Posterior cingulate gyrus (tissue), 11 donors: Measurements from ENCODE around the gene POLN.
"Not testable (repeated sequence)": the region's sequence is repeated elsewhere in the genome, so short reads cannot be mapped to it uniquely, and the experiment has no call there.

Experiments
- DNase-seq, 10 donors: peaks; one replicate each; pipeline versions ENCODE4 v3.0.0 to v3.0.0-alpha.2; 2020 to 2021; ENCODE audit warnings: mixed read lengths in 3 of 10
- intact Hi-C: fragments of 100-400 bp; cut with DNase I; formaldehyde crosslinking; loops from one replicate; pipeline ENCODE4 v1.15.1; 2023

POLN gene

DNA sequence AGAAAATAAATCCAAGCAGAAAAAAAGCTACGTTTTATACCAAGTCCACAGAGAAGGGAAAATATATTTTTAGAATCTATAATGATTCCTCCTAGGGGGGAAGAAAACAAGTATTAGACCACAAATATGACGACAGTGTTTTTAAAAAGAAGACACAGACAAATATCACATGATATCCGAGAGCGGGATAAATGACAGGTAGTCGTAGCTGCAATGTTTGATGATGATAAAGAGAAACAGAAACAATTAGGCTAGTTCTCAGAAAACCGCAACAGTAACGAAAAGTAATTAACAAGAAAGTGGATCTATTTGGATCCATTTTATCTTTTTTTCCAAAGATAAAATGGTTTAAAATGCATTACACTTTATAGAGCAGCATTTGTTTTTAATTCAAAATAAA lies 918 bp downstream of the POLN start:
- intact Hi-C loops: loop anchor here (5.0 kb wide), 2 partner anchors 176 to 226 kb away; partner anchors contain the start of genes CFAP99, RNF4 and ZFYVE28

DNA sequence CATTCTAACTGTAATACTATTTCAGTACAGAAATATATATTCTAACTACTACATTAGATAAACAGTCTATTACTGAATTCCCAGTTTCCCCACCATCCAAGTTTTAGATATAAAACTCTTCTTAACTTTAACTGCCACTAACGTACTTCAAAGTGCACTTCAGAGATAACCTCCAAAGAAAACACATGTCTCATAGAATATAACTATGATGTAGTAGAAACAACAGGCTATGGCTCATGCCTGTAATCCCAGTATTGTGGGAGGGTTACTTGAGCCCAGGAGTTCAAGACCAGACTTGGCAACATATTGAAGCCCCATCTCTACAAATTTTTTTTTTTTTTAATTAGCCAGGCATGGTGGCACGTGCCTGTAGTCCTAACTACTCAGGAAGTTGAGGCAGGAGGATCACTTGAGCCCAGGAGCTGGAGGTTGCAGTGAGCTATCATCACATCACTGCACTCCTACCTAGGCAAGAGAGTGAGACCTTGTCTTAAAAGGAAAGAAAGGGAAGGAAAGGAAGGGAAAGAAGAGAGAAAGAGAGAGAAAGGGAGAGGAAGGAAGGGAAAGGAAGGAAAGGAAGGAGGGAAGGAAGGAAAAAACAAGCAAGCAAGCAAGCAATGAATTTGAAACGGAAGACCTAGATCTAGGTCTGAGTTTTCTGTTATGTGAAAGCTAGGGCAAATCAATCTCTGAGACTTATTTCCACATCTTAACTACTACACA lies 4.8 kb downstream of the POLN start:
- no peak for DNase-seq
- intact Hi-C loops: no loop called here

More for the DNA sequence above, 918 bp downstream of the POLN start:
- DNase-seq: no peak

DNA sequence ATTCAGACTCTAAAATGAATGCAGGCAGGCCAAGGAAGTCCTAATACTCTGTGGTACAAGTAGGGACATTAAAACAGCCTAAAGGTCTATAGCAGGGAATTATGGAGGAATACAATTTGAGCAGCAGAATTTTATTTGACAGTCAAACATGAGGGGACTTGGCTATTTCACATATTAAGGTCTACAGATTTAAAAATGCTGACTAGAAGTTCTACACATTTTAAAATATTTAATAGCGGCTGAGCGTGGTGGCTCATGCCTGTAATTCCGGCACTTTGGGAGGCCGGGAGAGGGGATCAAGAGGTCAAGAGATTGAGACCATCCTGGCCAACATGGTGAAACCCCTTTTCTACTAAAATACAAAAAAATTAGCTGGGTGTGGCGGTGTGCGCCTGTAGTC lies 10.8 kb downstream of the POLN start:
- DNase-seq: no peak

DNA sequence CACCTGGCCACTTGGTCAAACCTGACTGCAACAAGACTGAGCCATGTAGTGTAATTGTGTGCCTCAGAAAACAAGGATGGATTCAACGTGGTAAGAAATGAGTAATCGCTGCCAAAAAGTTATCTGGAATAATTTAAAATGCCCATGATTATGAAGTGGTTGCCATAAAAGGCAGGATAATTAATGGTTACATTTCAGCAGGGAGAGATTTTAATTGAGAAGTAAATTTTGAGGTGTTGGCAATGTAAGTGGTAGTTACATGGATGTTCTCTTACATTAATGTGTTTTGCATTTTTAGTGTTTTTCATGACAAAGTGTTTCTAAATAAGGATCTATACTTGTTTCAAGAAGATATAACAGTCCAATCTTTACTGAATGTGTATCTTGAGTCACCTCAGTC lies 15.7 kb downstream of the POLN start:
- intact Hi-C loops: no loop called here
- no peak for DNase-seq

More for the DNA sequence above, 10.8 kb downstream of the POLN start:
- intact Hi-C loops: no loop called here

- intact Hi-C loops: no loop called here
- DNase-seq: no peak
Measured at GRCh38 chr4:2222838-2223237, 19.1 kb downstream of the POLN start.

DNA sequence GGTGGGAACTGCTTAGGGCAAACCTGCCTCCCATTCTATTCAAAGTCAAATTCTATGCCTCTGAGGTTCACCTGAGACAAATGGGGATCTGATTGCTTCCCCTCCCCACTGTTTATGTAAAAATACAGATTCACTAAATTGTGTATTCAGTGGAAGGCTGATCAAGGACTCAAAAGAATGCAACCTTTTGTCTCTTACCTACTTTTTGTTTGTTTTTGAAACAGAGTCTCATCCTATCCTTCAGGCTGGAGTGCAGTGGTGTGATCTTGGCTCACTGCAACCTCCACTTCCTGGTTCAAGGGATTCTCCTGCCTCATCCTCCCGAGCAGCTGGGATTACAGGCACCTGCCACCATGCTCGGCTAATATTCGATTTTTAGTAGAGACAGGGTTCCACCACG lies 20.5 kb downstream of the POLN start:
- intact Hi-C loops: loop anchor here (2.0 kb wide), 1 partner anchor 241 kb away; no protein-coding TSS in a partner anchor

GRCh38 chr4:2220016-2220630 lies 21.8 kb downstream of the POLN start:
- DNase-seq: peak; percentile 44 to 95 (median 72)
- intact Hi-C loops: loop anchor here (2.0 kb wide), 1 partner anchor 243 kb away; no protein-coding TSS in a partner anchor

More for the DNA sequence above, 20.5 kb downstream of the POLN start:
- DNase-seq: not testable (repeated sequence)

DNA sequence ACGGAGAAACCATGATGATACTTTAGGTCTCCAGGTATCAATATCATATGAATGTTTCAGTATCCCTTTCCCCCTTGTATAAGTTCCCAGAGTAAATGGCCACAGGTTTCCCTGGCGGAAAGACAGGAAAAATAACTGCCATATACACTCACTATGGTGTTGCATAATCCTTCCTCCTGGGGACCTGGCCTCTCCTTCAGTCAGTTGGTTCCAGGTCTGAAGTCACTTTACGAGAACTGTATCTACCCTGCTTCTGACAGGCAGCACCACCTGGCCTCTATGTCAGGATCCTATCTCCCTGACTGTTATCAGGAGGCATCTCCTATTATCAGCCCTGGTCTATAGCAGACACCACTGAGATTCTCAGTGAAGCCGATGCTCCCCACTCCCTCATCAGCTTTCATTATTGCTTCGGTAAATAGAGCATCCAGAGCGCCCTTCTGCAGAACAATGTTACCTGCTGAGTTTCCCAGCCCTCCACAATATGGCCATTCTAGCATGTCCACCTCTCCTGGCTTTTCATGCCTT lies 22.6 kb downstream of the POLN start:
- no peak for DNase-seq
- intact Hi-C loops: no loop called here

- DNase-seq: no peak
- intact Hi-C loops: no loop called here
Measured at GRCh38 chr4:2218436-2218835, 23.5 kb downstream of the POLN start.

- intact Hi-C loops: no loop called here
- no peak for DNase-seq
Measured at GRCh38 chr4:2217726-2218125, 24.2 kb downstream of the POLN start.

DNA sequence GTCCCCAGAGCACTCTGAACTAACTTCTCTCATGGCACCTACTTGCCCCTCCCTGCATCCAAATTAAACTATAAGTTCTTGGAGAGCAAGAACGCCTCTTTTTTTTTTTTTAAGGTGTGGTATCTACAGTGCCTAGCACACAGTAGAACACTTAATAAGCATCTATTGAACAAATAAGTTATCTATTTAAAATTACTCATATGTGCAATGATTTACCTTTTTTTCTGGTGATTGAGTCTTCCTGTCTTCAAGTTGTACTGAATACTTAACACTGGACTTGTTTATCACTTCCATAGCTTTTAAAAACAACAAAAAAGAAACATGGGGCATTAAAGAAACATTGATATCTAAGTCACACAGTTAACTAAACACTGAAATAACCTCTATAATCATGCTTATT lies 29.1 kb downstream of the POLN start:
- no peak for DNase-seq
- intact Hi-C loops: no loop called here

DNA sequence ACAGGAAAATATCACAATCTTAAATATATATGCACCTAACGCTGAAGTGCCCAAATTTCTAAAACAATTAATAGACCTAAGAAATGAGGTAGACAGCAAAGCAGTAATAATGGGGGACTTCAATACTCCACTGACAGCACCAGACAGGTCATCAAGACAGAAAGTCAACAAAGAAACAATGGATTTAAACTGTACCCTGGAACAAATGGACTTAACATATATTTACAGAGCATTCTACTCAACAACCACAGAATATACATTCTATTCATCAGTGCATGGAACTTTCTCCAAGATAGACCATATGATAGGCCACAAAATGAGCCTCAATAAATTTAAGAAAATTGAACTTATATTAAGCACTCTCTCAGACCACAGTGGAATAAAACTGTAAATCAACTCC lies 39.1 kb downstream of the POLN start:
- DNase-seq, intact Hi-C loops: not testable (repeated sequence)

- intact Hi-C loops: no loop called here
- DNase-seq: no peak
Measured at GRCh38 chr4:2194496-2194895, 47.4 kb downstream of the POLN start.

GRCh38 chr4:2193326-2193725 lies 48.6 kb downstream of the POLN start:
- intact Hi-C loops: no loop called here
- DNase-seq: no peak

- no peak for DNase-seq
- intact Hi-C loops: no loop called here
Measured at GRCh38 chr4:2186865-2187172, 55.1 kb downstream of the POLN start.

GRCh38 chr4:2186133-2186864 lies 55.6 kb downstream of the POLN start:
- DNase-seq: no peak
- intact Hi-C loops: no loop called here

GRCh38 chr4:2183394-2183793 lies 58.5 kb downstream of the POLN start:
- intact Hi-C loops: no loop called here
- DNase-seq: no peak

GRCh38 chr4:2182994-2183393 lies 58.9 kb downstream of the POLN start:
- intact Hi-C loops: no loop called here
- DNase-seq: no peak

- intact Hi-C loops: no loop called here
- no peak for DNase-seq
Measured at GRCh38 chr4:2180410-2180809, 61.5 kb downstream of the POLN start.

DNA sequence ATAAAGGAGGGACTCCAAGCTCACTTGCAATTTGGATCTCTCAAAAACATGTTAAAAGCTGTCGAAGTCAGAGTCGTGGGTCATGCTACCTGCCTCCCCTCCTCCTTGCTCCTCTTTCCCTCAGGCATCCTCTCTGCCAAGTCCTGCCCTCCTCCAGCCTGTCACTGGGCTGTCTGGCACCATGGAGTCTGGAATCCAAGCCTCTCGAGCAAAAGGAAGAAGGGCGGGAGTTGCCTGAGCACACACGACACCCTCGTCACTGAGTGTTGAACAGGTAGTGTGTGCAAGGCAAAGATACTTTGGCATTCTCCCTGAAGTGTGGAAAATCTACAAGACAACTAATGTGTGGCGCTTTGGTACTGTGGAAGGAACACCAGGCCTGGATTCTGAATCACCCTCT lies 62.2 kb downstream of the POLN start:
- intact Hi-C loops: no loop called here
- no peak for DNase-seq

DNA sequence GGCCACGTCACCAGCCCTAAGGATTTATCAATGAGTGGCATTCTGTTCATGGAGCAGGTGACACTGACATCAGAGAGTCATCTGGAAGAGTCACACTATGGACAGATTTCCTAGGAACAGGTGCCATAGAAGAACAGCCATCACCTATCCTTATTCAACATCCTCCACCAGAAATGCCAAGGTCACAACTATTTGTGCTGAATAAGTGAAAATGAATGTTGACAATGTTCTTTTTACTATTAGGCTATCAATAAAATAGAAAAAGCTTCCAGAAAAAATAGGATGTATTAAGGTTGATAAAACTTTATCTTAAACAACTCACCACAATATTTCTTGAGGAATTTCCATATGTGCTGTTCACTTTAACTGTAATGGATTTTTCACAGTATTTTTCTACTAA lies 62.9 kb downstream of the POLN start:
- intact Hi-C loops: no loop called here
- DNase-seq: no peak
